ENCODE data around the gene GH1.

GH1 gene

DNA sequence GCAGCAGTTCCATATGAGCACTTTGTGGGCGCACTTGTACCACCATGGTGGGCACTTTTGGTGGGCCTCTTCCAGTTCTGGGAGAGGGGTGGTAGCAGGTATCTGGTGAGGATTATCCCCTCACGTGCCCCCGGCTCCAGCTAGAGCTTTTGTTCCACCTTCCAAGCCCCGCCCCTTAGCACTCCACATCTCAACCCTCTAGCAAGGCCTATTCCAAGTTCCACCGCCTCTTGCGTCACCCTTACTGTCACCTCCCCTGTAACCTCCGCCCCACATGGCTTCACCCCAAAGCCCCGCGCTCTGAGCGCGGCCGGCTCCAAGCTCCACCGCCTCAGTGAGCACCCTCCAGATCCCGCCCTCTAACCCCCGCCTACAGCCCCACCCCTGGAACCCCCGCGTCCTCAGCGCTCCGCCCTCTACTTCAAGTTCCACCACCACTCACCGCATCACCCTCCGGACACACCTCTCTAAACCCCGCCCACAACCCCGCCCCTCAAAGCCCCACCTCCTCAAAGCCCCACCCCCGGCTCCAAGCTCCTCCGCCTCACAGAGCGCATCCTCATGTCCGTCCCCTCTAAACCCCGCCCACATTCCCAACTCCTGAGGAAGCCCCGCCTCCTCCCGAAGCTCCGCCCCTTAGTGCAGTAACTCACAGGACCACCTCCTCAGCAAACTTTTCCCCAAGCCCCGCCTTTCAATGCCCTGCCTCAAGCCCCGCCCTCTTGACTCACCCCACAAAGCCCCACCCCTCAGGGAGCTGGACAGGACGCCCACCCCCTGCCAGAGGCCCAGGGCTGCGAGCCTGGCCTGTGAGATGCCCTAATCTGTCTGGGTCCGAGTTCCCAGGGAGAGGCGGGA is 42.9 kb upstream of the GH1 start:
- Histone ChIP-seq H3K9ac (no peak overlapping the region), H3K9me3 (ENCODE audit: control insufficient read depth, low read length) (no peaks in the 10 kb centered on the region), H3K36me3 (ENCODE audit: control insufficient read depth, insufficient read depth, low read length) (no peaks in the 10 kb centered on the region), H3K4me2 (ENCODE audit: low read length) (no peak overlapping the region), H3K4me1 (peaks cover 2% of the 10 kb centered on the region), H2AFZ (peak overlapping the region; percentile 50), H3K27ac (peak overlapping the region; percentile 61), H3K4me3 (ENCODE audit: low read depth, low read length) (peak overlapping the region; percentile 17), H3K79me2 (no peaks in the 10 kb centered on the region), H3K27me3 (ENCODE audit: control insufficient read depth, insufficient read depth, low read length) (no peaks in the 10 kb centered on the region)
- TF ChIP-seq, protein P1, sequence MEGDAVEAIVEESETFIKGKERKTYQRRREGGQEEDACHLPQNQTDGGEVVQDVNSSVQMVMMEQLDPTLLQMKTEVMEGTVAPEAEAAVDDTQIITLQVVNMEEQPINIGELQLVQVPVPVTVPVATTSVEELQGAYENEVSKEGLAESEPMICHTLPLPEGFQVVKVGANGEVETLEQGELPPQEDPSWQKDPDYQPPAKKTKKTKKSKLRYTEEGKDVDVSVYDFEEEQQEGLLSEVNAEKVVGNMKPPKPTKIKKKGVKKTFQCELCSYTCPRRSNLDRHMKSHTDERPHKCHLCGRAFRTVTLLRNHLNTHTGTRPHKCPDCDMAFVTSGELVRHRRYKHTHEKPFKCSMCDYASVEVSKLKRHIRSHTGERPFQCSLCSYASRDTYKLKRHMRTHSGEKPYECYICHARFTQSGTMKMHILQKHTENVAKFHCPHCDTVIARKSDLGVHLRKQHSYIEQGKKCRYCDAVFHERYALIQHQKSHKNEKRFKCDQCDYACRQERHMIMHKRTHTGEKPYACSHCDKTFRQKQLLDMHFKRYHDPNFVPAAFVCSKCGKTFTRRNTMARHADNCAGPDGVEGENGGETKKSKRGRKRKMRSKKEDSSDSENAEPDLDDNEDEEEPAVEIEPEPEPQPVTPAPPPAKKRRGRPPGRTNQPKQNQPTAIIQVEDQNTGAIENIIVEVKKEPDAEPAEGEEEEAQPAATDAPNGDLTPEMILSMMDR (IDR thresholded peaks at IDR 0.05): no peak

DNA sequence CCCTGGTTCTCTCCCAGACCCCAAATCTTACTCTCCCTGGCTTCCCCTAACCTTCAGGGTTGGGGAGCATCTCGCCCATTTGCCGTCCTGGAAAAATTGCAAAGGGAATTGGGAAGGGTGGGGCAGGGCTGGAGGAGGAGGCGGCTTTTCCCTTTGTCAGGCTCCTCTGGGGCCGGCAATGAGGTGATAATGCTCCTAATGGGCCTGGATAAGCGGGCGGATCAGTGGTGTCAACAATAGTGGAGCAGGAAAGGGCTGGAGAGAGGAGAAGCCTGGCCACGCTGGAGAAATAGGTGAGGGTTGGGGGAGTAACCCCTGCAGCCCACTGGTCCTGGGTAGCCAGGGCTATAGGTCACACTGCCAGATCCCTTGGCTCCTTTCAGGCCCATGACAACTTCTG is 41.8 kb upstream of the GH1 start:
- TF ChIP-seq, protein P1 (IDR thresholded peaks at IDR 0.05): no peak
- no peak overlapping the region for H3K9ac ChIP-seq
- H3K79me2 ChIP-seq: no peaks in the 10 kb centered on the region
- no peak overlapping the region for H3K4me3 ChIP-seq (ENCODE audit: low read depth, low read length)
- no peak overlapping the region for H3K4me2 ChIP-seq (ENCODE audit: low read length)
- no peak overlapping the region for H3K27ac ChIP-seq
- no peak overlapping the region for H2AFZ ChIP-seq
- H3K36me3 ChIP-seq (ENCODE audit: control insufficient read depth, insufficient read depth, low read length): no peaks in the 10 kb centered on the region
- H3K4me1 ChIP-seq: peaks cover 5% of the 10 kb centered on the region
- H3K9me3 ChIP-seq (ENCODE audit: control insufficient read depth, low read length): no peaks in the 10 kb centered on the region
- H3K27me3 ChIP-seq (ENCODE audit: control insufficient read depth, insufficient read depth, low read length): no peaks in the 10 kb centered on the region

DNA sequence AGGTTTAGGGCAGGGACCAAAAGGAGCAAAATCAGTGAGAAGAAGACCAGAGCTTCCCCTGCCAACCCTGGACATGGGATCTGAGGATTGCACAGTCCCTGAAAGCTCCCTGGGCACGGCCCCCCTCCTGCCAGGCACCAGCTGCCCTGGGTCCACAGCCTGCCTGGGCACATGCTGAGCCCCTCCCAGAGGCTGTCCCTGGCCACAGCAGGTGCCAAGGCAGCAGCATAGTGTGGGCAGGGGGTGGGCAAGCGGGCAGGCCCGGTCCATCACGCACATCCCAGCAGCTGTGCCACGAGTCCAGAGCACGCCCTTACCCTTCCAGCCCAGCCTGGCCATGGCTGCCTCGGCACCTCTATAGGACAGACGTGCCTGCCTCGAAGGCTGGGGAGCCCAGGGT is 41.4 kb upstream of the GH1 start:
- Histone ChIP-seq H2AFZ (no peak overlapping the region), H3K9ac (no peak overlapping the region), H3K27ac (no peak overlapping the region), H3K27me3 (ENCODE audit: control insufficient read depth, insufficient read depth, low read length) (no peaks in the 10 kb centered on the region), H3K4me3 (ENCODE audit: low read depth, low read length) (no peak overlapping the region), H3K9me3 (ENCODE audit: control insufficient read depth, low read length) (no peaks in the 10 kb centered on the region), H3K4me2 (ENCODE audit: low read length) (no peak overlapping the region), H3K4me1 (peaks cover 5% of the 10 kb centered on the region), H3K79me2 (no peaks in the 10 kb centered on the region), H3K36me3 (ENCODE audit: control insufficient read depth, insufficient read depth, low read length) (no peaks in the 10 kb centered on the region)
- TF ChIP-seq, protein P1 (IDR thresholded peaks at IDR 0.05): no peak

DNA sequence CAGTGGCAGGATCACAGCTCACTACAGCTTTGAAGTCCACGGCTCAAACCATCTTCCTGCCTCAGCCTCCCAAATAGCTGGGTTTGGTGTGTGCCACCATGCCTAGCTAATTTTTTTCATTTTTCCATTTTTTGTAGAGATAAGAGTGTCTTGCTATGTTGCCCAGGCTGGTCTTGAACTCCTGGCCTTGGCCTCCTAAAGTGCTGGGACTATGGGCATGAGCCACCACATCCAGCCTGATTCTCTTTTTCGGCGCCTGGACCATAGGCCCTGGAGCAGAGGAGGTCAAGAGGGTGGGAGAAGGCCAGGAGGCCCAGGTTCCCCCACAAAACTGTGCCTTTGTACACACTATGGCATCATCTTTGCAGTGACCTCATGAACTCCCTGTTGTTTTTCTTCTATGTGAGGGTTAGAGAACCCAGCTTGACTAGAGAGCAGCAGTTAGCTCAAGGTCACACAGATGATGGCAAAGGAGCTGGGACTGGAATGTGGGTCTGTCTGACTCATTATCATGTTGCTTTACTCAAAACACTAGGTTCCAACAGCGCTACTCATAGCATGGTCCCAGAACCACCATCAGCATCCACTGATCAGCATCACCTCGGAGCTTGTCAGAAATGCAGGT is 37.8 kb upstream of the GH1 start:
- TF ChIP-seq, protein P1 (IDR thresholded peaks at IDR 0.05): no peak
- Histone ChIP-seq H3K27me3 (ENCODE audit: control insufficient read depth, insufficient read depth, low read length) (no peaks in the 10 kb centered on the region), H3K4me1 (peaks cover 14% of the 10 kb centered on the region), H3K9ac (no peak overlapping the region), H3K4me3 (ENCODE audit: low read depth, low read length) (no peak overlapping the region), H3K9me3 (ENCODE audit: control insufficient read depth, low read length) (no peaks in the 10 kb centered on the region), H3K4me2 (ENCODE audit: low read length) (no peak overlapping the region), H3K79me2 (no peaks in the 10 kb centered on the region), H3K27ac (peak overlapping the region; percentile 31), H3K36me3 (ENCODE audit: control insufficient read depth, insufficient read depth, low read length) (no peaks in the 10 kb centered on the region), H2AFZ (no peak overlapping the region)
